A549 (cell line): ENCODE data around the gene PRKG1. TPM values are rescaled to one million over a fixed set of nuclear protein-coding genes. Genes with fewer than 3 reads are reported as not detected.

Experiments
- ATAC-seq, 2 experiments: fragments of 200-7000 bp in 1 of 2; fragments of >200 bp in 1 of 2; cut with Nextera tagmentation in 1 of 2; cut with Tn5 transposase in 1 of 2; 3 replicates each; pipeline versions ENCODE4 v1.8.0 to v1.9.1; 2018 to 2020; ENCODE audit warnings: mild to moderate bottlenecking in 1 of 2, moderate library complexity in 1 of 2
- CTCF ChIA-PET: fragments of 300-600 bp; sonication (Branson Sonifier 250); formaldehyde crosslinking; extraction: SDS; loops from one replicate; lab custom pipeline; 2021; ENCODE audit warnings: antibody characterized with exemption, inconsistent platforms; lab: Yijun Ruan, JAX
- POLR2A ChIA-PET: fragments of 350-600 bp; formaldehyde crosslinking; extraction: SDS; loops from one replicate; lab custom pipeline; 2021; ENCODE audit warnings: antibody characterized with exemption, inconsistent platforms; lab: Yijun Ruan, JAX
- DNase-seq, 2 experiments: peaks; one replicate each; pipeline versions ENCODE4 v3.0.0 to v3.0.0-alpha.2; 2011 to 2016; ENCODE audit warnings: low read depth in 1 of 2, low spot score in 1 of 2
- FAIRE-seq: peaks from 2 replicates; lab custom pipeline; 2011; peaks lifted over from hg19 to GRCh38; lab: Jason Lieb, UNC
- H3K27ac ChIP-seq, 2 experiments: fragments of >200 bp; sonication (Bioruptor Twin); formaldehyde crosslinking; 3 replicates each; pipeline ENCODE4 v1.5.1; 2016 to 2017
- H3K4me1 ChIP-seq: fragments of >200 bp; sonication (Bioruptor Twin); formaldehyde crosslinking; 3 replicates; pipeline ENCODE4 v1.6.1; 2016
- H3K4me2 ChIP-seq: fragments of >200 bp; sonication (Bioruptor Twin); formaldehyde crosslinking; 3 replicates; pipeline ENCODE4 v1.6.1; 2016
- H3K4me3 ChIP-seq: fragments of >200 bp; sonication (Bioruptor Twin); formaldehyde crosslinking; 3 replicates; pipeline ENCODE4 v1.5.1; 2016
- H3K9me3 ChIP-seq: fragments of >200 bp; sonication (Bioruptor Twin); formaldehyde crosslinking; 3 replicates; pipeline ENCODE4 v1.6.1; 2016
- CBX2 ChIP-seq: fragments of 200-600 bp; sonication (generic); IDR thresholded peaks from 2 replicates; pipeline ENCODE4 v1.6.1; 2016; ENCODE audit warnings: low read depth, mild to moderate bottlenecking, borderline replicate concordance
- EHF ChIP-seq: fragments of 250-450 bp; sonication (Bioruptor Pico); IDR thresholded peaks from 2 replicates; pipeline ENCODE4 v1.5.0; 2020; ENCODE audit warnings: mild to moderate bottlenecking
- EP300 ChIP-seq, 2 experiments: fragments of >200 bp; sonication (Bioruptor Twin); formaldehyde crosslinking; IDR thresholded peaks; 2 replicates in 1 of 2; 3 replicates in 1 of 2; pipeline ENCODE4 v1.6.1; 2016 to 2017
- FOSB ChIP-seq: fragments of 250-450 bp; sonication (Bioruptor Pico); IDR thresholded peaks from 2 replicates; pipeline ENCODE4 v1.5.0; 2020; ENCODE audit warnings: mild to moderate bottlenecking, moderate library complexity
- FOXS1 ChIP-seq: fragments of 250-450 bp; sonication (Bioruptor Pico); IDR thresholded peaks from 2 replicates; pipeline ENCODE4 v1.5.0; 2020; ENCODE audit warnings: mild to moderate bottlenecking, moderate library complexity
- HEYL ChIP-seq: fragments of 250-450 bp; sonication (Bioruptor Pico); IDR thresholded peaks from 2 replicates; pipeline ENCODE4 v1.8.0; 2021; ENCODE audit warnings: mild to moderate bottlenecking, moderate library complexity
- HOXB13 ChIP-seq: fragments of 250-450 bp; sonication (Bioruptor Pico); IDR thresholded peaks from 2 replicates; pipeline ENCODE4 v1.5.0; 2020; ENCODE audit warnings: low read depth, mild to moderate bottlenecking, moderate library complexity
- JUN ChIP-seq, 2 experiments: fragments of >200 bp; sonication (Bioruptor Twin); formaldehyde crosslinking; IDR thresholded peaks; 2 replicates in 1 of 2; 3 replicates in 1 of 2; pipeline ENCODE4 v1.6.1; 2016 to 2017
- KDM1A ChIP-seq: fragments of 200-600 bp; sonication (generic); IDR thresholded peaks from 2 replicates; pipeline ENCODE4 v1.6.1; 2016; ENCODE audit warnings: low read depth, mild to moderate bottlenecking
- KDM5A ChIP-seq: fragments of 200-600 bp; sonication (generic); IDR thresholded peaks from 2 replicates; pipeline ENCODE4 v1.6.1; 2016; ENCODE audit warnings: antibody characterized with exemption, mild to moderate bottlenecking
- MAFK ChIP-seq: fragments of 450-650 bp; IDR thresholded peaks from 2 replicates; pipeline ENCODE4 v1.6.1; 2014; ENCODE audit not compliant: partially characterized antibody
- MAZ ChIP-seq: fragments of 150-350 bp; IDR thresholded peaks from 2 replicates; pipeline ENCODE4 v1.6.1; 2014; ENCODE audit warnings: antibody characterized with exemption, low read depth, low read length, borderline replicate concordance
- POLR2AphosphoS2 ChIP-seq: conservative IDR thresholded peaks from 2 replicates; pipeline ENCODE4 v1.6.1; 2012; ENCODE audit warnings: low read length, improper control_type of control experiment, inconsistent platforms
- RCOR1 ChIP-seq: fragments of 150-350 bp; IDR thresholded peaks from 2 replicates; pipeline ENCODE4 v1.6.1; 2014; ENCODE audit warnings: antibody characterized with exemption, low read length, low read depth
- RFX5 ChIP-seq: fragments of 450-650 bp; IDR thresholded peaks from 2 replicates; pipeline ENCODE4 v1.7.1; 2014; ENCODE audit warnings: antibody characterized with exemption, mild to moderate bottlenecking, moderate library complexity
- RNF2 ChIP-seq: fragments of 200-600 bp; sonication (generic); IDR thresholded peaks from 2 replicates; pipeline ENCODE4 v1.6.1; 2016; ENCODE audit warnings: low read depth, mild to moderate bottlenecking, antibody characterized with exemption, moderate library complexity, borderline replicate concordance
- SMC3 ChIP-seq: fragments of >200 bp; sonication (Bioruptor Twin); formaldehyde crosslinking; IDR thresholded peaks from 3 replicates; pipeline ENCODE4 v1.6.1; 2018; ENCODE audit warnings: inconsistent platforms
- ZC3H11A ChIP-seq: fragments of 450-650 bp; IDR thresholded peaks from 2 replicates; pipeline ENCODE4 v1.6.1; 2014; ENCODE audit warnings: antibody characterized with exemption, mild to moderate bottlenecking
- ZFP36 ChIP-seq: fragments of 450-650 bp; IDR thresholded peaks from 2 replicates; pipeline ENCODE4 v1.6.1; 2014; ENCODE audit warnings: borderline replicate concordance; ENCODE audit not compliant: partially characterized antibody
- WGBS: methylation state at CpG from one replicate; pipeline ENCODE4 v1.1.6; 2017; ENCODE audit errors: missing lambda C conversion rate; 5-methylcytosine and 5-hydroxymethylcytosine counted together
- polyA plus RNA-seq, 4 experiments: library from polyadenylated mRNA; depleted of rRNA in 3 of 4; stranded (reverse); fragments of >200 nt; fragmentation: RNase III in 1 of 4; extraction: RNeasy Plus Mini Kit Qiagen cat#74134 plus additional on column Dnase treatment in 1 of 4; gene quantifications; 2 replicates in 3 of 4; 3 replicates in 1 of 4; pipeline ENCODE4 v1.2.3, GENCODE V29; 2011 to 2017
- TF ChIP-seq, protein P1 (sequence below): fragments of 200-600 bp; sonication (generic); IDR thresholded peaks from 2 replicates; pipeline ENCODE4 v1.6.1; 2016; ENCODE audit warnings: antibody characterized with exemption, mild to moderate bottlenecking, moderate library complexity
- TF ChIP-seq, protein P2 (sequence below): IDR thresholded peaks from 2 replicates; pipeline ENCODE4 v1.6.1; 2012
- TF ChIP-seq, protein P3 (sequence below): fragments of 450-650 bp; IDR thresholded peaks from 2 replicates; pipeline ENCODE4 v1.6.1; 2014; ENCODE audit warnings: antibody characterized with exemption

Gene PRKG1
- polyA plus RNA-seq, 2 of the 4 experiments (the other 2 are of a cell fraction), result not detected

DNA sequence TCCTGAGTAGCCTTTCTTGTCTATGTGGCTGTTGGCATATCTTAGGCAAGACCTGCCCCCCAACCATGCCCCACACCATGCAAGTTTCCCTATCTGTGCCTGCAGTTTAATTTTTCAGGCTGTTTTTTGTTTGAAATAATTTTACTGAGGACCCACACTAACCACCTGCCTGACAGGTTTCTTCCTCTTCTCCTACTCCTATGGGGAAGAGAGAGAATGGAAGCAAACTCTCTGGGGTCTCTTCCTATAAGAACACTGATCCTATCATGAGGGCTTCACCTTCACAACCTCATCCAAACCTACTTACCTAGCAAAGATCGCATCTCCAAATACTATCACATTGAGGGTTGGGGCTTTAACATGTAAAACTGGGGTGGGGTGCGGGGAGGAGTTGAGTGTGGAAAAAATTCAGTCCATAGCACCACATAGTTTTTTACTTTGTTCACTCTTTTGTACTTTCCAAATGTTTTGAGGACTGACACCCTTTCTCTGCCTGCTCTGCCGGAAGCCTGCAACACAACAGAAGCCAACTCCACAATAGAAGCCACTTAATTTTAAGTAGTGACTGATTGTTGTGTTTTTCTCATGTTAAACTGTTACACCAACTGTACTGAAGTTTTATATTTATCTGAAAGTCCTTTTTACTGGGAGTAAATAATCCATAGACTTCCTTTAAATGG lies 692.3 kb downstream of the PRKG1 start:
- Histone ChIP-seq H3K4me2 (no peak overlapping the region), H3K9me3 (no peaks in the 10 kb centered on the region), H3K4me1 (no peaks in the 10 kb centered on the region), H3K4me3 (no peak overlapping the region), H3K27ac (no peak overlapping the region)
- TF ChIP-seq ZFP36 (peak; percentile 56), FOXS1 (CRISPR knock-in tag) (no peak)
- CTCF ChIA-PET, result no interaction called here
- FAIRE-seq, result no peak
- WGBS, result 27% methylated on average over 3 of the region's 3 CpGs
- ATAC-seq, result no peak
- DNase-seq, result no peak
- POLR2A ChIA-PET, result no interaction called here

DNA sequence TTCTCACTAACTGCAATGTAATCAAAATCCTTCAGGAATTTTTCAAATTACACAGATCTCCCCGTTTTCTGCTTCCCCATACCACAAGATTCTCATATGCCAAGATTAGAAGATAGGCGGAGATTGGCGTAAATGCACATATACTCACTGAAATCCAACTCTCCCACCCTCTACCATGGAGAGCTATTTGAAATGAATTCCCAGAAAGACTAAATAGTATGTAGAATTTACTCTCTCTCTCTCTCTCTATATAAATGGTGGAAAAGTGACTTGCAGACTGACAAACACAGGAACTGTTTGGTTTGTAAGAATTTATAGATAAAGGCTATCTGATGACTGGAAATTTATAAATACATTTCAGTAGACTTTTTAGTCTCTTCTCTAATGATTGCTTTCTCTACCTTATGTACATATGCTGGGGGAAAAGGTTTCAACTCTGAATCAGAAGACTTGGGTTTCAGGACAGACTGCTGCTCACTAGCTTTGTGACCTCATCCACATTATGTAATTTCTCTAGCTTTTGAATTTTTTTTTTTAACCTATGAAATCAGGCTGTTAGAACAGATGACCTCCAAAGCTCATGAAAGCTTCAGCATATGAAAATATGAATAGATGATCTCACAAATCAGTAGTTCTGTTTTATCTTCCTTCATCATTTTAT lies 692.9 kb downstream of the PRKG1 start:
- Histone ChIP-seq H3K4me2 (no peak overlapping the region), H3K4me3 (no peak overlapping the region), H3K27ac (no peak overlapping the region)
- 2% methylated on average over 3 of the region's 3 CpGs for WGBS
- TF ChIP-seq, protein P1, sequence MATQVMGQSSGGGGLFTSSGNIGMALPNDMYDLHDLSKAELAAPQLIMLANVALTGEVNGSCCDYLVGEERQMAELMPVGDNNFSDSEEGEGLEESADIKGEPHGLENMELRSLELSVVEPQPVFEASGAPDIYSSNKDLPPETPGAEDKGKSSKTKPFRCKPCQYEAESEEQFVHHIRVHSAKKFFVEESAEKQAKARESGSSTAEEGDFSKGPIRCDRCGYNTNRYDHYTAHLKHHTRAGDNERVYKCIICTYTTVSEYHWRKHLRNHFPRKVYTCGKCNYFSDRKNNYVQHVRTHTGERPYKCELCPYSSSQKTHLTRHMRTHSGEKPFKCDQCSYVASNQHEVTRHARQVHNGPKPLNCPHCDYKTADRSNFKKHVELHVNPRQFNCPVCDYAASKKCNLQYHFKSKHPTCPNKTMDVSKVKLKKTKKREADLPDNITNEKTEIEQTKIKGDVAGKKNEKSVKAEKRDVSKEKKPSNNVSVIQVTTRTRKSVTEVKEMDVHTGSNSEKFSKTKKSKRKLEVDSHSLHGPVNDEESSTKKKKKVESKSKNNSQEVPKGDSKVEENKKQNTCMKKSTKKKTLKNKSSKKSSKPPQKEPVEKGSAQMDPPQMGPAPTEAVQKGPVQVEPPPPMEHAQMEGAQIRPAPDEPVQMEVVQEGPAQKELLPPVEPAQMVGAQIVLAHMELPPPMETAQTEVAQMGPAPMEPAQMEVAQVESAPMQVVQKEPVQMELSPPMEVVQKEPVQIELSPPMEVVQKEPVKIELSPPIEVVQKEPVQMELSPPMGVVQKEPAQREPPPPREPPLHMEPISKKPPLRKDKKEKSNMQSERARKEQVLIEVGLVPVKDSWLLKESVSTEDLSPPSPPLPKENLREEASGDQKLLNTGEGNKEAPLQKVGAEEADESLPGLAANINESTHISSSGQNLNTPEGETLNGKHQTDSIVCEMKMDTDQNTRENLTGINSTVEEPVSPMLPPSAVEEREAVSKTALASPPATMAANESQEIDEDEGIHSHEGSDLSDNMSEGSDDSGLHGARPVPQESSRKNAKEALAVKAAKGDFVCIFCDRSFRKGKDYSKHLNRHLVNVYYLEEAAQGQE, result no peak
- TF ChIP-seq HEYL (CRISPR knock-in tag), result no peak
- no peak for TF ChIP-seq EP300 (IDR thresholded peaks at IDR 0.05)
- peak; percentile 9 for TF ChIP-seq MAFK
- TF ChIP-seq, all 56 proteins: peak for 1
- DNase-seq, result no peak
- no peak for ATAC-seq
- H3K4me1 ChIP-seq, result no peaks in the 10 kb centered on the region
- CTCF ChIA-PET, result no interaction called here
- POLR2A ChIA-PET, result no interaction called here
- no peak for FAIRE-seq
- H3K9me3 ChIP-seq, result no peaks in the 10 kb centered on the region

DNA sequence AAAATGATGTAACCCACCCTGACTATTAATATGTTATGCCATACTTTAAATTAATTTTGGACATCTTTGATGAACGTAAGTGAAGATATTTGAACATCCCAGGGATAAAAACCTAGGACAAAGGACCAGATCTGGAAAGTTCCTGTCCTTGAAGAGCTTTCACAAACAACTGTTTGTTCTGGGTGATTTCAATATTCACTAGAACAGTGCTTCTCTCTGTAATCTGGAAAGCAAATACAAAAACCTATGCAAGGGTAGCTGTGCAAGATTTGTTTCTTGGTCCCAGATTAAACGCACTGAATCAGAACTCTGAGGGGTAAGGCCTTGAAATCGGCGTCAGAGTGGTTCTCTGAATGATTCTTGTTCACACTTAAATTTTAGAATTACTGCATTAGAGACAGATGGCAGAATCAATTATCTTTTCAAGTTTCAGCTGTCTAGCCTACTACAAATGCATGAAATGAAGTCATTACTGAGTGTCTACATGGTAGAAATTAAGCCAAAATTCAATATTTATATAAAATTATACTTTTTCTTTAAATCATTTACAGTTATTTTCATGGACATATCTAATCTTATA lies 694.7 kb downstream of the PRKG1 start:
- WGBS, result 38% methylated on average over 4 of the region's 4 CpGs
- no peak for ATAC-seq
- no peak for FAIRE-seq
- Histone ChIP-seq H3K4me3 (no peak overlapping the region), H3K4me1 (no peaks in the 10 kb centered on the region), H3K27ac (no peak overlapping the region), H3K9me3 (no peaks in the 10 kb centered on the region), H3K4me2 (no peak overlapping the region)
- ChIA-PET POLR2A (no interaction called here), CTCF (no interaction called here)
- DNase-seq, result no peak
- no peak for TF ChIP-seq EHF (CRISPR knock-in tag)
- no peak for TF ChIP-seq POLR2AphosphoS2
- TF ChIP-seq RFX5, result no peak
- no peak for TF ChIP-seq CBX2
- no peak for TF ChIP-seq KDM5A
- TF ChIP-seq HEYL (CRISPR knock-in tag), result no peak
- no peak for TF ChIP-seq RCOR1
- TF ChIP-seq, protein P2, sequence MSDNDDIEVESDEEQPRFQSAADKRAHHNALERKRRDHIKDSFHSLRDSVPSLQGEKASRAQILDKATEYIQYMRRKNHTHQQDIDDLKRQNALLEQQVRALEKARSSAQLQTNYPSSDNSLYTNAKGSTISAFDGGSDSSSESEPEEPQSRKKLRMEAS, result no peak
- no peak for TF ChIP-seq MAZ
- TF ChIP-seq KDM1A, result no peak
- no peak for TF ChIP-seq RNF2
- no peak for TF ChIP-seq FOSB (CRISPR knock-in tag)
- TF ChIP-seq, protein P3, sequence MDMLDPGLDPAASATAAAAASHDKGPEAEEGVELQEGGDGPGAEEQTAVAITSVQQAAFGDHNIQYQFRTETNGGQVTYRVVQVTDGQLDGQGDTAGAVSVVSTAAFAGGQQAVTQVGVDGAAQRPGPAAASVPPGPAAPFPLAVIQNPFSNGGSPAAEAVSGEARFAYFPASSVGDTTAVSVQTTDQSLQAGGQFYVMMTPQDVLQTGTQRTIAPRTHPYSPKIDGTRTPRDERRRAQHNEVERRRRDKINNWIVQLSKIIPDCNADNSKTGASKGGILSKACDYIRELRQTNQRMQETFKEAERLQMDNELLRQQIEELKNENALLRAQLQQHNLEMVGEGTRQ, result no peak
- no peak for TF ChIP-seq ZC3H11A
- no peak for TF ChIP-seq SMC3
- TF ChIP-seq HOXB13, result no peak
- TF ChIP-seq JUN (IDR thresholded peaks at IDR 0.05), result no peak
- no peak for TF ChIP-seq MAFK
